Type B pancreatic cell (in vitro differentiated cells): Measurements from ENCODE around the gene TRIM7. TPM values are rescaled to one million over a fixed set of nuclear protein-coding genes. Genes with fewer than 3 reads are reported as not detected.

ENCODE experiments used
- DNase-seq: peaks from one replicate; pipeline ENCODE4 v3.0.0; 2021; ENCODE audit warnings: mixed read lengths; ENCODE audit not compliant: unreplicated experiment; ENCODE audit errors: extremely low spot score
- H3K27ac Mint-ChIP-seq: 2 replicates; pipeline ENCODE4 v1.8.0; 2021; ENCODE audit warnings: mild to moderate bottlenecking, mixed read lengths
- H3K27me3 Mint-ChIP-seq: 2 replicates; pipeline ENCODE4 v1.8.0; 2021; ENCODE audit warnings: mixed read lengths
- H3K36me3 Mint-ChIP-seq: 2 replicates; pipeline ENCODE4 v1.8.0; 2021; ENCODE audit warnings: mixed read lengths
- H3K4me1 Mint-ChIP-seq: one replicate; pipeline ENCODE4 v1.8.0; 2021; ENCODE audit warnings: mixed read lengths; ENCODE audit not compliant: unreplicated experiment
- H3K4me3 Mint-ChIP-seq: 2 replicates; pipeline ENCODE4 v1.8.0; 2021; ENCODE audit warnings: mild to moderate bottlenecking, mixed read lengths
- H3K9me3 Mint-ChIP-seq: 2 replicates; pipeline ENCODE4 v1.8.0; 2021; ENCODE audit warnings: mixed read lengths
- total RNA-seq: library from RNA; stranded (reverse); gene quantifications from 2 replicates; pipeline ENCODE4 v1.2.1, GENCODE V29; 2021; ENCODE audit warnings: low replicate concordance
- TF ChIP-seq, protein P1 (sequence below): fragments of 200-600 bp; sonication (generic); conservative IDR thresholded peaks from 2 replicates; pipeline ENCODE4 v1.5.0; 2021; ENCODE audit warnings: antibody characterized with exemption, mild to moderate bottlenecking

TRIM7 gene
- total RNA-seq, 1 donor from 2014 or later: 0.58 TPM

- Mint-ChIP-seq H3K4me1 (peaks cover 9% of the 10 kb centered on the region), H3K4me3 (peak overlapping the region; percentile 97), H3K27me3 (peaks cover 26% of the 10 kb centered on the region), H3K9me3 (no peaks in the 10 kb centered on the region), H3K36me3 (peaks cover 9% of the 10 kb centered on the region), H3K27ac (peak overlapping the region; percentile 98)
- TF ChIP-seq, protein P1, sequence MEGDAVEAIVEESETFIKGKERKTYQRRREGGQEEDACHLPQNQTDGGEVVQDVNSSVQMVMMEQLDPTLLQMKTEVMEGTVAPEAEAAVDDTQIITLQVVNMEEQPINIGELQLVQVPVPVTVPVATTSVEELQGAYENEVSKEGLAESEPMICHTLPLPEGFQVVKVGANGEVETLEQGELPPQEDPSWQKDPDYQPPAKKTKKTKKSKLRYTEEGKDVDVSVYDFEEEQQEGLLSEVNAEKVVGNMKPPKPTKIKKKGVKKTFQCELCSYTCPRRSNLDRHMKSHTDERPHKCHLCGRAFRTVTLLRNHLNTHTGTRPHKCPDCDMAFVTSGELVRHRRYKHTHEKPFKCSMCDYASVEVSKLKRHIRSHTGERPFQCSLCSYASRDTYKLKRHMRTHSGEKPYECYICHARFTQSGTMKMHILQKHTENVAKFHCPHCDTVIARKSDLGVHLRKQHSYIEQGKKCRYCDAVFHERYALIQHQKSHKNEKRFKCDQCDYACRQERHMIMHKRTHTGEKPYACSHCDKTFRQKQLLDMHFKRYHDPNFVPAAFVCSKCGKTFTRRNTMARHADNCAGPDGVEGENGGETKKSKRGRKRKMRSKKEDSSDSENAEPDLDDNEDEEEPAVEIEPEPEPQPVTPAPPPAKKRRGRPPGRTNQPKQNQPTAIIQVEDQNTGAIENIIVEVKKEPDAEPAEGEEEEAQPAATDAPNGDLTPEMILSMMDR: no peak
- no peak for DNase-seq
Measured at GRCh38 chr5:181189962-181190710, 14.9 kb downstream of the TRIM7 start.

- TF ChIP-seq, protein P1: no peak
- DNase-seq: no peak
- peaks cover 9% of the 10 kb centered on the region for H3K36me3 Mint-ChIP-seq
- peak overlapping the region; percentile 98 for H3K27ac Mint-ChIP-seq
- peak overlapping the region; percentile 97 for H3K4me3 Mint-ChIP-seq
- peaks cover 9% of the 10 kb centered on the region for H3K4me1 Mint-ChIP-seq
- no peaks in the 10 kb centered on the region for H3K9me3 Mint-ChIP-seq
- H3K27me3 Mint-ChIP-seq: peaks cover 26% of the 10 kb centered on the region
Measured at GRCh38 chr5:181189363-181189961, 15.5 kb downstream of the TRIM7 start.

DNA sequence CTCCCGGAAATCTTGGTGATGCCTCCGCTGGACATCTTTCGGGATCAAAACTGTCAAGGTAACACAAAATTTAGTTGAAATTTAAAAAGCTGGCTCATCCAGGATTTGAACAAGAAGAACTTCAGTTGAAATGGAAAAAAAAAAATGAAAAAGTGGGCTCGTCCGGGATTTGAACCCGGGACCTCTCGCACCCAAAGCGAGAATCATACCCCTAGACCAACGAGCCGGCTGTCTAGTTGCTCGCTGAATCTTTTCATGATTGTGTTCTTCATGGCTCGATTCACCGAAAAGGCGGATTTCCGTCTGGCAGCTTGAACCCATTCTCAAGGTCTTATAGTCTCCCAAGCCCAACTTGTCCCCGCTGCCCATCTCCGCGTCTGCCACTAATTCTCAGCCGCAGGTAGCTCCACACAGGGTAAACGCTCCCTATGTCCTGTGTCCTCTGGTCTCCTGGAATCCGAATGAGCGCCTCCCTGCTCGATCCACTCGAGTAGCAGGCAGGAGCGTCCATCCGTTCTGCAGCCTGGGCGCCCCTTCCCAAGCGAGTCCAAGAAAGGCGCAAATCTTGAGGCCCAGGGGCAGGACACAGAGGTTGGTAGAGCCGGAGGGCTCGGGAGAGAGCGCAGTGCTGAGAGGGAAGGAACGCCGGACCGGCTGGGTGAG is 16.2 kb downstream of the TRIM7 start:
- Mint-ChIP-seq H3K4me1 (peaks cover 13% of the 10 kb centered on the region), H3K9me3 (no peaks in the 10 kb centered on the region), H3K27me3 (peaks cover 26% of the 10 kb centered on the region), H3K4me3 (peak overlapping the region; percentile 97), H3K27ac (peak overlapping the region; percentile 98), H3K36me3 (peaks cover 9% of the 10 kb centered on the region)
- TF ChIP-seq, protein P1: no peak
- DNase-seq: peak; percentile 86

GRCh38 chr5:181187500-181188213 is 17.3 kb downstream of the TRIM7 start:
- Mint-ChIP-seq H3K27ac (peak overlapping the region; percentile 98), H3K9me3 (no peaks in the 10 kb centered on the region)

More at GRCh38 chr5:181187500-181188213, 17.3 kb downstream of the TRIM7 start:
- Mint-ChIP-seq H3K4me3 (peak overlapping the region; percentile 97), H3K27me3 (peaks cover 26% of the 10 kb centered on the region), H3K4me1 (peaks cover 11% of the 10 kb centered on the region), H3K36me3 (peaks cover 9% of the 10 kb centered on the region)
- TF ChIP-seq, protein P1: peak; percentile 65
- peak; percentile 85 for DNase-seq
